Hepatocyte (in vitro differentiated cells): ENCODE measurements around the gene SIRT4. TPM values are rescaled to one million over a fixed set of nuclear protein-coding genes. Genes with fewer than 3 reads are reported as not detected.
A peak's percentile ranks its signal among the peaks of the same experiment; 100 is the strongest.
"Not testable (repeated sequence)": the region's sequence is repeated elsewhere in the genome, so short reads cannot be mapped to it uniquely, and the experiment has no call there.

ENCODE experiments used
- DNase-seq: peaks from one replicate; pipeline ENCODE4 v3.0.0-alpha.2; 2016; ENCODE audit warnings: low spot score
- H2AFZ ChIP-seq: fragments of 200-600 bp; sonication (generic); 2 replicates; pipeline ENCODE4 v1.6.0; 2016; ENCODE audit warnings: antibody characterized with exemption, mild to moderate bottlenecking
- H3K27ac ChIP-seq: fragments of 200-600 bp; sonication (generic); 2 replicates; pipeline ENCODE4 v1.5.1; 2016; ENCODE audit warnings: mild to moderate bottlenecking
- H3K27me3 ChIP-seq: fragments of 200-600 bp; sonication (generic); 2 replicates; pipeline ENCODE4 v1.6.1; 2016
- H3K36me3 ChIP-seq: fragments of 200-600 bp; sonication (generic); replicated peaks from 2 replicates; pipeline ENCODE4 v1.5.1; 2016; ENCODE audit warnings: low read depth; ENCODE audit not compliant: insufficient read depth
- H3K4me1 ChIP-seq: fragments of 200-600 bp; sonication (generic); 2 replicates; pipeline ENCODE4 v1.5.1; 2016; ENCODE audit warnings: mild to moderate bottlenecking, moderate library complexity; ENCODE audit not compliant: insufficient read depth
- H3K4me2 ChIP-seq: fragments of 200-600 bp; sonication (generic); 2 replicates; pipeline ENCODE4 v1.6.0; 2016
- H3K4me3 ChIP-seq: fragments of 200-600 bp; sonication (generic); 2 replicates; pipeline ENCODE4 v1.5.1; 2016; ENCODE audit warnings: mild to moderate bottlenecking
- H3K79me2 ChIP-seq: fragments of 200-600 bp; sonication (generic); 2 replicates; pipeline ENCODE4 v1.6.0; 2017; ENCODE audit warnings: mild to moderate bottlenecking
- H3K9me2 ChIP-seq: fragments of 200-600 bp; sonication (generic); replicated peaks from 2 replicates; pipeline ENCODE4 v1.6.0; 2017; ENCODE audit warnings: mild to moderate bottlenecking; ENCODE audit not compliant: insufficient read depth
- H3K9me3 ChIP-seq: fragments of 200-600 bp; sonication (generic); 2 replicates; pipeline ENCODE4 v1.5.1; 2016; ENCODE audit warnings: low read depth, mild to moderate bottlenecking
- H4K20me1 ChIP-seq: fragments of 200-600 bp; sonication (generic); 2 replicates; pipeline ENCODE4 v1.6.0; 2016; ENCODE audit warnings: mild to moderate bottlenecking; ENCODE audit not compliant: insufficient read depth, poor library complexity, severe bottlenecking
- EZH2 ChIP-seq: fragments of 200-600 bp; sonication (generic); IDR thresholded peaks from 2 replicates; pipeline ENCODE4 v1.6.1; 2016; ENCODE audit warnings: antibody characterized with exemption, mild to moderate bottlenecking, borderline replicate concordance
- EZH2phosphoT487 ChIP-seq: fragments of 200-600 bp; sonication (generic); IDR thresholded peaks from one replicate; pipeline ENCODE4 v1.6.1; 2018; ENCODE audit warnings: antibody characterized with exemption, mild to moderate bottlenecking, low read depth, moderate library complexity; ENCODE audit not compliant: unreplicated experiment, severe bottlenecking
- WGBS: methylation state at CpG from one replicate; pipeline ENCODE4 v1.1.6; 2016; ENCODE audit warnings: low lambda C conversion rate; ENCODE audit errors: missing lambda C conversion rate; 5-methylcytosine and 5-hydroxymethylcytosine counted together
- polyA plus RNA-seq: library from polyadenylated mRNA; unstranded; fragments of >200 nt; fragmentation: Nextera tagmentation; extraction: Ambion mirVana; gene quantifications from 2 replicates; pipeline ENCODE4 v1.2.1, GENCODE V29; 2016
- total RNA-seq: library from RNA; depleted of rRNA; stranded (reverse); fragments of >200 nt; gene quantifications from 2 replicates; pipeline ENCODE4 v1.2.3, GENCODE V29; 2014
- TF ChIP-seq, protein P1 (sequence below): fragments of 200-600 bp; sonication (generic); IDR thresholded peaks from 2 replicates; pipeline ENCODE4 v1.5.1; 2016; ENCODE audit warnings: antibody characterized with exemption, mild to moderate bottlenecking; ENCODE audit not compliant: poor library complexity

SIRT4 gene
- total and polyA plus RNA-seq, 2 experiments from 2014 or later, result 3.9 to 5.5 TPM

DNA sequence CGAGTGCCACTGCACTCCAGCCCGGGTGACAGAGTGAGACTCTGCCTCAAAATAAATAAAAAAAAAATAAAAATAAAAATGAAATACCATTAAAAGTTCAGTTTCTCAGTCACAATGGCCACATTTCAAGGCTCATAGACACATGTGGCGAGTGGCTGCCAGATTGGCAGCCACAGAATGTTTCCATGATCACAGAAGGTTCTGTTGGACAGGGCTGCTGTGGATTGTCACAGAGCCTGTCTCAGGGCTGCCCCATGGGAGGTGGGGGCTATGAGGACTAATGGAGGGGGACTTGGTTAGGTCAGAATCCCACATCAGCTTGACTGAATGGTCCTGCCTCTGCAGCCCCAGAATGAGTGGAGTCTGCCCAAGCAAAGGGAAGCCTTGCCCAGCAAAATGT lies 29.3 kb downstream of the SIRT4 start:
- TF ChIP-seq EZH2 (no peak), EZH2phosphoT487 (no peak)
- TF ChIP-seq, protein P1, sequence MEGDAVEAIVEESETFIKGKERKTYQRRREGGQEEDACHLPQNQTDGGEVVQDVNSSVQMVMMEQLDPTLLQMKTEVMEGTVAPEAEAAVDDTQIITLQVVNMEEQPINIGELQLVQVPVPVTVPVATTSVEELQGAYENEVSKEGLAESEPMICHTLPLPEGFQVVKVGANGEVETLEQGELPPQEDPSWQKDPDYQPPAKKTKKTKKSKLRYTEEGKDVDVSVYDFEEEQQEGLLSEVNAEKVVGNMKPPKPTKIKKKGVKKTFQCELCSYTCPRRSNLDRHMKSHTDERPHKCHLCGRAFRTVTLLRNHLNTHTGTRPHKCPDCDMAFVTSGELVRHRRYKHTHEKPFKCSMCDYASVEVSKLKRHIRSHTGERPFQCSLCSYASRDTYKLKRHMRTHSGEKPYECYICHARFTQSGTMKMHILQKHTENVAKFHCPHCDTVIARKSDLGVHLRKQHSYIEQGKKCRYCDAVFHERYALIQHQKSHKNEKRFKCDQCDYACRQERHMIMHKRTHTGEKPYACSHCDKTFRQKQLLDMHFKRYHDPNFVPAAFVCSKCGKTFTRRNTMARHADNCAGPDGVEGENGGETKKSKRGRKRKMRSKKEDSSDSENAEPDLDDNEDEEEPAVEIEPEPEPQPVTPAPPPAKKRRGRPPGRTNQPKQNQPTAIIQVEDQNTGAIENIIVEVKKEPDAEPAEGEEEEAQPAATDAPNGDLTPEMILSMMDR, result no peak
- H3K27me3 ChIP-seq, result no peaks in the 10 kb centered on the region
- no peak for DNase-seq
- H3K27ac ChIP-seq, result no peak overlapping the region
- no peaks in the 10 kb centered on the region for H3K9me2 ChIP-seq
- no peaks in the 10 kb centered on the region for H3K79me2 ChIP-seq
- H3K4me3 ChIP-seq, result no peak overlapping the region
- H2AFZ ChIP-seq, result no peak overlapping the region
- WGBS, result 86% methylated on average over 3 of the region's 3 CpGs
- H3K4me1 ChIP-seq, result peaks cover 12% of the 10 kb centered on the region
- H3K4me2 ChIP-seq, result no peak overlapping the region
- no peaks in the 10 kb centered on the region for H3K36me3 ChIP-seq
- H4K20me1 ChIP-seq, result no peaks in the 10 kb centered on the region
- H3K9me3 ChIP-seq, result no peaks in the 10 kb centered on the region

GRCh38 chr12:120332041-120332440 lies 29.9 kb downstream of the SIRT4 start:
- Histone ChIP-seq H3K9me3 (no peaks in the 10 kb centered on the region), H3K36me3 (no peaks in the 10 kb centered on the region), H3K4me1 (peaks cover 12% of the 10 kb centered on the region), H3K27me3 (no peaks in the 10 kb centered on the region), H3K27ac (no peak overlapping the region), H4K20me1 (no peaks in the 10 kb centered on the region), H3K4me2 (no peak overlapping the region), H3K79me2 (no peaks in the 10 kb centered on the region), H3K4me3 (no peak overlapping the region), H2AFZ (no peak overlapping the region), H3K9me2 (no peaks in the 10 kb centered on the region)
- WGBS, result 77% methylated on average over 5 of the region's 5 CpGs
- TF ChIP-seq, protein P1, result no peak
- TF ChIP-seq EZH2phosphoT487 (no peak), EZH2 (no peak)
- DNase-seq, result no peak

DNA sequence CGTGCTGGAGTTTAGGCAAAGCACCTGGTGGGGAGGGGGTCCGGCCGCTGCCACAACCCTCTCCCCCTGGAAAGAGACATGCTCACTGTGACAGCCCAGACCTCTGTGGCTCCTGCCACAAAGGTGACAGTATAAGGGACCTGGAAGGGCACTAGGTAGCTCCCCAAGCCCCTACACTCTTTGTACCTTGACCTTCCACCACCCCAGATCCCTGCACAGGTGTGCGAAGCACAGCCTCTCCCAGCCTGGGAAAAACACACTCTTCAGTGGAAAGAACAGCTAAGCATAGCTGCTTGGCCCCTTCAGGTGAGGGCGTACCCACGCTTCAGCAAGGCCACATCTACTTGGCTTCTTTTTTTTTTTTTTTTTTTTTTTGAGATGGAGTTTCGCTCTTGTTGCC lies 30.4 kb downstream of the SIRT4 start:
- no peak for DNase-seq
- H3K4me1 ChIP-seq, result peaks cover 9% of the 10 kb centered on the region
- TF ChIP-seq, protein P1, result no peak
- TF ChIP-seq EZH2phosphoT487 (no peak), EZH2 (no peak)

DNA sequence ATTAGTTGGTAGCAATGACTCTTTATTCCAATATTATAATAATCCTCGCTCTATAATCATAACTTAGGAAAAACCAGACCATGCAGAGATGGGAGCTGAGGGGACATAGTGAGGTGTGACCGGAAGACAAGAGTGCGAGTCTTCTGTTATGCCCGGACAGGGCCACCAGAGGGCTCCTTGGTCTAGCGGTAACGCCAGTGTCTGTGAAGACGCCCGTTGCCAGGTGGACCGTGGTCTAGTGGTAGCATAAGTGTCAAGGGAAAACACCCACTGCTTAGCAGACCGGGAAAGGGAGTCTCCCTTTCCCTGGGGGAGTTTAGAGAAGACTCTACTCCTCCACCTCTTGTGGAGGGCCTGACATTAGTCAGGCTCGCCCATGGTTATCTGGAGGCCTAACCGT lies 33.3 kb downstream of the SIRT4 start:
- H3K79me2 ChIP-seq, H3K9me3 ChIP-seq, H2AFZ ChIP-seq, H3K4me2 ChIP-seq, H3K36me3 ChIP-seq, H4K20me1 ChIP-seq, H3K4me3 ChIP-seq, H3K27ac ChIP-seq, H3K27me3 ChIP-seq, H3K9me2 ChIP-seq, H3K4me1 ChIP-seq: not testable (repeated sequence)
- TF ChIP-seq, protein P1, result peak; percentile 56
- DNase-seq, result peak; percentile 70
- 35% methylated on average over 12 of the region's 12 CpGs for WGBS

More for the DNA sequence above, 30.4 kb downstream of the SIRT4 start:
- Histone ChIP-seq H3K79me2 (no peaks in the 10 kb centered on the region), H2AFZ (no peak overlapping the region), H3K36me3 (no peaks in the 10 kb centered on the region), H3K27me3 (no peaks in the 10 kb centered on the region), H3K9me2 (no peaks in the 10 kb centered on the region), H3K27ac (no peak overlapping the region), H3K4me2 (no peak overlapping the region), H3K4me3 (no peak overlapping the region), H3K9me3 (no peaks in the 10 kb centered on the region), H4K20me1 (no peaks in the 10 kb centered on the region)
- WGBS, result 89% methylated on average over 6 of the region's 7 CpGs

DNA sequence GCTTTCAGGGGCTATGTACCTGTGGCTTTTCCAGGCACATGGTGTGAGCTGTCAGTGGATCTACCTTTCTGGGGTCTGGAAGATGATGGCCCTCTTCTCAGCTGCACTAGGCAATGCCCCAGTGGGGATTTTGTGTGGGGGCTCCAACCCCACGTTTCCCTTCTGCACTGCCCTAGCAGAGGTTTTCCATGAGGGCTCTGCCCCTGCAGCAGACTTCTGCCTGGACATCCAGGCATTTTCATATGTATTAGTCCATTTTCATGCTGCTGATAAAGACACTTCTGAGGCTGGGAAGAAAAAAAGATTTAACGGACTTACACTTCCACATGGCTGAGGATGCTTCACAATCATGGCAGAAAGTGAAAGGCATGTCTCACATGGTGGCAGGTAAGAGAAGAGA lies 34.3 kb downstream of the SIRT4 start:
- not testable (repeated sequence) for H3K27ac ChIP-seq, H3K4me3 ChIP-seq, H3K36me3 ChIP-seq, H2AFZ ChIP-seq, H4K20me1 ChIP-seq, H3K79me2 ChIP-seq, H3K27me3 ChIP-seq, H3K4me2 ChIP-seq, H3K9me3 ChIP-seq, H3K9me2 ChIP-seq, DNase-seq, H3K4me1 ChIP-seq
- WGBS, result 93% methylated on average over 2 of the region's 2 CpGs
